Esophagus squamous epithelium (tissue), 5 donors: ENCODE data around the gene SYTL3. TPM values are rescaled to one million over a fixed set of nuclear protein-coding genes. Genes with fewer than 3 reads are reported as not detected.
"Not testable (repeated sequence)": the region's sequence is repeated elsewhere in the genome, so short reads cannot be mapped to it uniquely, and the experiment has no call there.

Experiments used
- DNase-seq: peaks from one replicate; lab custom pipeline; 2025; lab: John Stamatoyannopoulos, UW
- H3K27ac ChIP-seq, 4 donors: fragments of 200-600 bp; sonication (generic); one replicate each; pipeline ENCODE4 v1.5.1; 2016 to 2019; ENCODE audit warnings: mild to moderate bottlenecking in 1 of 4
- H3K27me3 ChIP-seq, 4 donors: fragments of 200-600 bp; sonication (generic); 1 replicate in 3 of 4; 2 replicates in 1 of 4; pipeline versions ENCODE4 v1.5.1 to v1.6.0; 2017 to 2021; ENCODE audit warnings: antibody characterized with exemption in 1 of 4
- H3K36me3 ChIP-seq, 3 donors: fragments of 200-600 bp; sonication (generic); one replicate each; pipeline ENCODE4 v1.5.1; 2016 to 2019
- H3K4me1 ChIP-seq, 3 donors: fragments of 200-600 bp; sonication (generic); one replicate each; pipeline ENCODE4 v1.5.1; 2017 to 2019
- H3K4me3 ChIP-seq, 4 donors: fragments of 200-600 bp; sonication (generic); 1 replicate in 3 of 4; 2 replicates in 1 of 4; pipeline ENCODE4 v1.5.1; 2016 to 2019; ENCODE audit warnings: mild to moderate bottlenecking in 2 of 4, moderate library complexity in 1 of 4
- H3K9me3 ChIP-seq, 3 donors: fragments of 200-600 bp; sonication (generic); one replicate each; pipeline ENCODE4 v1.5.1; 2016 to 2019
- POLR2A ChIP-seq, 4 donors: fragments of 450-650 bp; IDR thresholded peaks; one replicate each; pipeline ENCODE4 v1.6.1; 2017; ENCODE audit warnings: antibody characterized with exemption in 4 of 4, mild to moderate bottlenecking in 4 of 4, moderate library complexity in 3 of 4
- WGBS, 2 donors: methylation state at CpG; one replicate each; pipeline ENCODE4 v1.1.5; 2018; 5-methylcytosine and 5-hydroxymethylcytosine counted together
- intact Hi-C: fragments of 100-400 bp; cut with DNase I; formaldehyde crosslinking; loops from one replicate; pipeline ENCODE4 v1.15.0; 2022
- total RNA-seq, 4 donors: library from RNA; depleted of rRNA; stranded (reverse); fragments of >200 nt; gene quantifications; one replicate each; pipeline ENCODE4 v1.1.0, GENCODE V29; 2016
- TF ChIP-seq, protein P1 (sequence below), 6 experiments: fragments of 450-650 bp in 4 of 6; fragments of 200-600 bp in 2 of 6; sonication (generic) in 2 of 6; IDR thresholded peaks; one replicate each; pipeline ENCODE4 v1.5.1; 2016 to 2019; ENCODE audit warnings: antibody characterized with exemption in 6 of 6, mild to moderate bottlenecking in 4 of 6, moderate library complexity in 4 of 6
- donor health status: DM: yes; HTN: yes; CAD: no.

The SYTL3 gene
- total RNA-seq, 4 donors from 2014 or later, result 1.6 to 8.0 (median 3.0) TPM

- H3K4me1 ChIP-seq, result peaks cover 13 to 100% (median 29%) of the 10 kb centered on the region in 3 donors
- H3K27ac ChIP-seq, result peak overlapping the region in 2 of 4 donors; percentile 82 to 91
- H3K36me3 ChIP-seq, result peaks cover 0 to 4% (median 0%) of the 10 kb centered on the region in 3 donors
- H3K4me3 ChIP-seq, result no peak overlapping the region
- no peak for TF ChIP-seq POLR2A (IDR thresholded peaks at IDR 0.05)
- TF ChIP-seq, protein P1, sequence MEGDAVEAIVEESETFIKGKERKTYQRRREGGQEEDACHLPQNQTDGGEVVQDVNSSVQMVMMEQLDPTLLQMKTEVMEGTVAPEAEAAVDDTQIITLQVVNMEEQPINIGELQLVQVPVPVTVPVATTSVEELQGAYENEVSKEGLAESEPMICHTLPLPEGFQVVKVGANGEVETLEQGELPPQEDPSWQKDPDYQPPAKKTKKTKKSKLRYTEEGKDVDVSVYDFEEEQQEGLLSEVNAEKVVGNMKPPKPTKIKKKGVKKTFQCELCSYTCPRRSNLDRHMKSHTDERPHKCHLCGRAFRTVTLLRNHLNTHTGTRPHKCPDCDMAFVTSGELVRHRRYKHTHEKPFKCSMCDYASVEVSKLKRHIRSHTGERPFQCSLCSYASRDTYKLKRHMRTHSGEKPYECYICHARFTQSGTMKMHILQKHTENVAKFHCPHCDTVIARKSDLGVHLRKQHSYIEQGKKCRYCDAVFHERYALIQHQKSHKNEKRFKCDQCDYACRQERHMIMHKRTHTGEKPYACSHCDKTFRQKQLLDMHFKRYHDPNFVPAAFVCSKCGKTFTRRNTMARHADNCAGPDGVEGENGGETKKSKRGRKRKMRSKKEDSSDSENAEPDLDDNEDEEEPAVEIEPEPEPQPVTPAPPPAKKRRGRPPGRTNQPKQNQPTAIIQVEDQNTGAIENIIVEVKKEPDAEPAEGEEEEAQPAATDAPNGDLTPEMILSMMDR (IDR thresholded peaks at IDR 0.05), result no peak
- WGBS, 2 donors, result 97 to 100% methylated on average over 1 to 16 of the region's 18 CpGs
- intact Hi-C loops, result no loop called here
- H3K9me3 ChIP-seq, result no peaks in the 10 kb centered on the region
- no peaks in the 10 kb centered on the region for H3K27me3 ChIP-seq
- no peak for DNase-seq
Observed at GRCh38 chr6:158665332-158665731, 15.5 kb downstream of the SYTL3 start.

DNA sequence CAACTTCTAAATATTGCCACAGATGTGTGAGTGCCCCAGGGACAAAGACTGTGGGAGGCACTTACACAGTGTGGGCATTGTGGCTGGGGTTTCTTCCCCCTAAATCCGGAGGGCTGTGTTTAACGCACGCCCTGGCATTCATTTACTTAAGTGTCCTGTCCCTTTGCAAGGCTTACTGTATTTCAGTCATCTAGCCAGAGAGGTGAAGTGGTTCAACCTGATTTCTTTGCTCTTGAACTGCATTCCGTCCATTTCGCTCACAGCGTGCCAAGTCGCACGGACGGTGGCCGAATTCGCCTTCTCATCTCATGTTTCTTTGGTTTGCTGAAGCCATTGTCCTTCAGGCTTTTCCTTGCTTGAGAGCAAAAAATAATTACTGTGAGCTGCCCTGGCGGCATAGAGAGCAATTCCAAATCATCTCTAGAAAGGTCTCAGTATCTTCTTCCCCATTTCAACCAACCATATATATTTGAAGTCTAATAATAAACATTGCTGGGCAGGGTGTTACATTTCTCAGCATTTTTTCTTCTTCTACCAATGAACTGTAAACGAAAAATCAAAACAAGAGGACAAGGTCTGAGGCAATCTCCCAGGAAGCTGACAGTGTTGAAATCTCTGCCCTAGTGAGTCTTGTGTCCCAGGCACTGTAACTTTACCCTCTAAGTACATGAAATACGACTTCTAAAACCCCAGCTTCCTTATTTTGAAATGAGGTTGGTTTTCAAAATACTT lies 16.9 kb downstream of the SYTL3 start:
- intact Hi-C loops, result no loop called here
- Histone ChIP-seq H3K27me3 (no peaks in the 10 kb centered on the region), H3K27ac (peak overlapping the region; percentile 23 to 78 (median 70)), H3K9me3 (no peaks in the 10 kb centered on the region), H3K4me1 (peaks cover 9 to 97% (median 29%) of the 10 kb centered on the region in 3 donors), H3K36me3 (peaks cover 0 to 4% (median 0%) of the 10 kb centered on the region in 3 donors), H3K4me3 (no peak overlapping the region)
- TF ChIP-seq, protein P1 (IDR thresholded peaks at IDR 0.05), result no peak
- TF ChIP-seq POLR2A (IDR thresholded peaks at IDR 0.05), result peak in 1 of 4 donors; percentile 39
- no peak for DNase-seq
- WGBS, 2 donors, result 77 to 78% methylated on average over 14 of the region's 14 CpGs

- Histone ChIP-seq H3K36me3 (peaks cover 0 to 4% (median 0%) of the 10 kb centered on the region in 3 donors), H3K27me3 (no peaks in the 10 kb centered on the region), H3K9me3 (no peaks in the 10 kb centered on the region), H3K4me3 (no peak overlapping the region), H3K4me1 (peaks cover 9 to 90% (median 26%) of the 10 kb centered on the region in 3 donors), H3K27ac (peak overlapping the region; percentile 23 to 73 (median 66))
- 86 to 91% methylated on average over 8 of the region's 8 CpGs for WGBS, 2 donors
- intact Hi-C loops, result no loop called here
- peak in 1 of 4 donors; percentile 14 for TF ChIP-seq POLR2A (IDR thresholded peaks at IDR 0.05)
- TF ChIP-seq, protein P1 (IDR thresholded peaks at IDR 0.05), result no peak
- no peak for DNase-seq
Observed at GRCh38 chr6:158667360-158667981, 17.6 kb downstream of the SYTL3 start.

GRCh38 chr6:158668707-158669103 lies 18.9 kb downstream of the SYTL3 start:
- Histone ChIP-seq H3K4me3 (no peak overlapping the region), H3K36me3 (peaks cover 0 to 4% (median 0%) of the 10 kb centered on the region in 3 donors), H3K9me3 (no peaks in the 10 kb centered on the region), H3K4me1 (peaks cover 9 to 77% (median 18%) of the 10 kb centered on the region in 3 donors), H3K27ac (peak overlapping the region in 3 of 4 donors; percentile 45 to 73 (median 66)), H3K27me3 (no peaks in the 10 kb centered on the region)
- intact Hi-C loops, result no loop called here
- no peak for DNase-seq
- TF ChIP-seq POLR2A (IDR thresholded peaks at IDR 0.05), result no peak
- 47 to 51% methylated on average over 7 of the region's 7 CpGs for WGBS, 2 donors

- TF ChIP-seq, protein P1 (IDR thresholded peaks at IDR 0.05), result no peak
- no peak for TF ChIP-seq POLR2A (IDR thresholded peaks at IDR 0.05)
- DNase-seq, result no peak
- Histone ChIP-seq H3K4me3 (no peak overlapping the region), H3K27me3 (no peaks in the 10 kb centered on the region), H3K4me1 (peaks cover 9 to 71% (median 15%) of the 10 kb centered on the region in 3 donors), H3K36me3 (peaks cover 0 to 4% (median 0%) of the 10 kb centered on the region in 3 donors), H3K9me3 (no peaks in the 10 kb centered on the region), H3K27ac (peak overlapping the region in 3 of 4 donors; percentile 45 to 73 (median 66))
- intact Hi-C loops, result no loop called here
- WGBS, 2 donors, result 39 to 54% methylated on average over 7 of the region's 7 CpGs
Observed at GRCh38 chr6:158669145-158670035, 19.5 kb downstream of the SYTL3 start.

- 80 to 83% methylated on average over 7 to 8 of the region's 8 CpGs for WGBS, 2 donors
- H3K27me3 ChIP-seq, intact Hi-C loops, H3K27ac ChIP-seq, H3K4me3 ChIP-seq, H3K36me3 ChIP-seq, H3K9me3 ChIP-seq, DNase-seq: not testable (repeated sequence)
- H3K4me1 ChIP-seq, result peaks cover 9 to 43% (median 15%) of the 10 kb centered on the region in 3 donors
Observed at GRCh38 chr6:158672119-158672518, 22.3 kb downstream of the SYTL3 start.
